ENCODE data around the gene FMN1. TPM values are rescaled to one million over a fixed set of nuclear protein-coding genes. Genes with fewer than 3 reads are reported as not detected.
"Not testable (repeated sequence)": the region's sequence is repeated elsewhere in the genome, so short reads cannot be mapped to it uniquely, and the experiment has no call there.

Gene FMN1
- total RNA-seq, 4 donors from 2014 or later, result 5.1 to 13.3 (median 9.0) TPM

DNA sequence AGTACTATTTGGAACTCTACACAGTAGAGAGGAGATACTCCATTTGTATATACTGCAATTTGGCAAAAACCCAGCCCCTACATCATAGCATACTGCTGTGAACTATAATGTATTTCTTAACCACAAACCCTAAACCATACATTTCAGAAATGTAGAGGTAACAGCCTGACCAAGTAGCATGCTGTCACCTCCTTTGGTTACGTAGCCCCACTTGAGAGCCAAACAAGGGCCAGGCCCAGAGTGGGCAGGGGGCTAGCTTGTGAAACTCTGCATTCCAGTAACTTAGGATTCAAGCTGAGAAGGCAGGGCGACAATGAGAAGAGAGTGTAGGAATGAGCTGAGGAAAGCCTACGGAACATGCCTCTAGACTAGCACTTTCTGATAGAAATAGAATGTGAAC, 340.9 kb downstream of the FMN1 start:
- H3K27me3 ChIP-seq, result no peaks in the 10 kb centered on the region
- no peak for ATAC-seq
- 100% methylated on average over 2 to 3 of the region's 3 CpGs for WGBS, 2 donors (ENCODE audit: low coverage in 1 of 2)
- no peak overlapping the region for H3K27ac ChIP-seq
- no peaks in the 10 kb centered on the region for H3K36me3 ChIP-seq
- H3K9me3 ChIP-seq, result no peaks in the 10 kb centered on the region
- TF ChIP-seq POLR2AphosphoS5 (IDR thresholded peaks at IDR 0.05) (no peak), EP300 (IDR thresholded peaks at IDR 0.05) (no peak), POLR2A (IDR thresholded peaks at IDR 0.05) (no peak)
- TF ChIP-seq, protein P1, sequence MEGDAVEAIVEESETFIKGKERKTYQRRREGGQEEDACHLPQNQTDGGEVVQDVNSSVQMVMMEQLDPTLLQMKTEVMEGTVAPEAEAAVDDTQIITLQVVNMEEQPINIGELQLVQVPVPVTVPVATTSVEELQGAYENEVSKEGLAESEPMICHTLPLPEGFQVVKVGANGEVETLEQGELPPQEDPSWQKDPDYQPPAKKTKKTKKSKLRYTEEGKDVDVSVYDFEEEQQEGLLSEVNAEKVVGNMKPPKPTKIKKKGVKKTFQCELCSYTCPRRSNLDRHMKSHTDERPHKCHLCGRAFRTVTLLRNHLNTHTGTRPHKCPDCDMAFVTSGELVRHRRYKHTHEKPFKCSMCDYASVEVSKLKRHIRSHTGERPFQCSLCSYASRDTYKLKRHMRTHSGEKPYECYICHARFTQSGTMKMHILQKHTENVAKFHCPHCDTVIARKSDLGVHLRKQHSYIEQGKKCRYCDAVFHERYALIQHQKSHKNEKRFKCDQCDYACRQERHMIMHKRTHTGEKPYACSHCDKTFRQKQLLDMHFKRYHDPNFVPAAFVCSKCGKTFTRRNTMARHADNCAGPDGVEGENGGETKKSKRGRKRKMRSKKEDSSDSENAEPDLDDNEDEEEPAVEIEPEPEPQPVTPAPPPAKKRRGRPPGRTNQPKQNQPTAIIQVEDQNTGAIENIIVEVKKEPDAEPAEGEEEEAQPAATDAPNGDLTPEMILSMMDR (IDR thresholded peaks at IDR 0.05), result no peak
- H3K4me3 ChIP-seq, result no peak overlapping the region
- H3K4me1 ChIP-seq, result peaks cover 0 to 13% (median 3%) of the 10 kb centered on the region in 3 donors

DNA sequence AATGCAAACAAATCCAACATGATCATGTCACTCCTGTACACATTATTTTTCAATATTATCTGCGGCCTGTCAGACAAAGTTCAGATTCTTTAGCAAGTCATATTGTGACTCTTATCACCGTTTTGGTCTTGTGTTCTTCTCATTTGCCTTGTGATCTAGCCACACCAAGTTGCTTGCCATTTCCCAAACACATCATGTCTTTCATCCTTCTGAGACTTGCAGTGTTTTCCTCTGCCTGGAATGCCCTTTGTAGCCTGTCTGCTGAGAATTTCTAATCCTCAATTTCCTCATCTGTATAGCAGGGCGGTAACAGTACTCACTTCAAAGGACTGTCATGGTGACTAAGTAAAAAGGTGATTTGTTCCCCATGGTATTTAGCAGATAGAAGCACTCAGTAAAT, 341.7 kb downstream of the FMN1 start:
- Histone ChIP-seq H3K27me3 (no peaks in the 10 kb centered on the region), H3K4me1 (peaks cover 0 to 13% (median 3%) of the 10 kb centered on the region in 3 donors), H3K27ac (no peak overlapping the region), H3K4me3 (no peak overlapping the region), H3K9me3 (no peaks in the 10 kb centered on the region), H3K36me3 (no peaks in the 10 kb centered on the region)
- WGBS, 2 donors (ENCODE audit: low coverage in 1 of 2), result 83 to 89% methylated on average over 3 of the region's 3 CpGs
- ATAC-seq, result no peak
- no peak for TF ChIP-seq POLR2AphosphoS5 (IDR thresholded peaks at IDR 0.05)
- TF ChIP-seq, protein P1 (IDR thresholded peaks at IDR 0.05), result no peak
- TF ChIP-seq EP300 (IDR thresholded peaks at IDR 0.05), result no peak
- TF ChIP-seq POLR2A (IDR thresholded peaks at IDR 0.05), result no peak

DNA sequence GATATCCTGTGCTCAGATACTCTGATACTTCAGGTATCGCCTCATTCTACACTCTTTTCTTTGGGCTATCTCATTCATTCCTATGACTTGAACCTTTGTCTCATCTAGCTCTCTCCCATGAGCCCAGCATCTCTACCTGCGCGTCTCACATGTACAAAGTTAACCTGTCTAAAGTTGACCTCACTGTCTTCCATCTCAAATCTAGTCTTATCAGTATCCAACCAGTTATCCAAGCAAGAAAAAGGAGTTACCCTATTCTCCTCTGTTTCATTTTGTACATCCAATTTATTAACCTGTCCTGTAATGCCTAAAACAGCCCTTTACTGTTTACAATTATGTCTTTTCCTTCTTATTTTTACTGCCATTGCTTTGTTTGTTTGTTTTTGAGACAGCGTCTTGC, 342.5 kb downstream of the FMN1 start:
- no peaks in the 10 kb centered on the region for H3K9me3 ChIP-seq
- no peak overlapping the region for H3K27ac ChIP-seq
- no peak for ATAC-seq
- H3K4me1 ChIP-seq, result peaks cover 0 to 13% (median 3%) of the 10 kb centered on the region in 3 donors
- 88 to 100% methylated on average over 4 of the region's 4 CpGs for WGBS, 2 donors (ENCODE audit: low coverage in 1 of 2)
- TF ChIP-seq POLR2AphosphoS5 (IDR thresholded peaks at IDR 0.05) (no peak), POLR2A (IDR thresholded peaks at IDR 0.05) (no peak), EP300 (IDR thresholded peaks at IDR 0.05) (no peak)
- TF ChIP-seq, protein P1 (IDR thresholded peaks at IDR 0.05), result no peak
- no peak overlapping the region for H3K4me3 ChIP-seq
- no peaks in the 10 kb centered on the region for H3K27me3 ChIP-seq
- no peaks in the 10 kb centered on the region for H3K36me3 ChIP-seq

DNA sequence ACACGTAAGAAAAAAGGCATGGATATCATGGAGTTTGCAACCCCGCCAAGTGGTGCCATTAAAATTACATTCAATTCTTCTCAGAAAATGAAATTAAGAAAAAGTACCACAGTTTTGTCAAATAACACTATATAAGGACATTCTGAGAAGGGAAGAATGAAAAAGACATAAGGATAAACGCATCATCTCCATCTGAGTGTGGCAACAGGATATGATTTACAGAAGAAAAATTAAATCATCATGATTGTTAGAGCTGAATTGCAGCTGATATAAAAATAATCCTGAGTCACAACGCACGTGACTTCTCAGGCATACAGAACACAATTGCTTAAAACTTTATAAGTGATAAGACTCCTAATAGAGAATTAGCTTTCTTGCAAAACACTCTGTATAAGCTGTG, 342.9 kb downstream of the FMN1 start:
- H3K9me3 ChIP-seq, result no peaks in the 10 kb centered on the region
- 65 to 69% methylated on average over 4 to 5 of the region's 5 CpGs for WGBS, 2 donors (ENCODE audit: low coverage in 1 of 2)
- no peak overlapping the region for H3K4me3 ChIP-seq
- H3K27me3 ChIP-seq, result no peaks in the 10 kb centered on the region
- no peak for ATAC-seq
- no peaks in the 10 kb centered on the region for H3K36me3 ChIP-seq
- no peak overlapping the region for H3K27ac ChIP-seq
- TF ChIP-seq POLR2AphosphoS5 (IDR thresholded peaks at IDR 0.05) (peak; percentile 21), POLR2A (IDR thresholded peaks at IDR 0.05) (no peak), EP300 (IDR thresholded peaks at IDR 0.05) (no peak)
- TF ChIP-seq, protein P1 (IDR thresholded peaks at IDR 0.05), result no peak
- peaks cover 0 to 10% (median 3%) of the 10 kb centered on the region in 3 donors for H3K4me1 ChIP-seq

DNA sequence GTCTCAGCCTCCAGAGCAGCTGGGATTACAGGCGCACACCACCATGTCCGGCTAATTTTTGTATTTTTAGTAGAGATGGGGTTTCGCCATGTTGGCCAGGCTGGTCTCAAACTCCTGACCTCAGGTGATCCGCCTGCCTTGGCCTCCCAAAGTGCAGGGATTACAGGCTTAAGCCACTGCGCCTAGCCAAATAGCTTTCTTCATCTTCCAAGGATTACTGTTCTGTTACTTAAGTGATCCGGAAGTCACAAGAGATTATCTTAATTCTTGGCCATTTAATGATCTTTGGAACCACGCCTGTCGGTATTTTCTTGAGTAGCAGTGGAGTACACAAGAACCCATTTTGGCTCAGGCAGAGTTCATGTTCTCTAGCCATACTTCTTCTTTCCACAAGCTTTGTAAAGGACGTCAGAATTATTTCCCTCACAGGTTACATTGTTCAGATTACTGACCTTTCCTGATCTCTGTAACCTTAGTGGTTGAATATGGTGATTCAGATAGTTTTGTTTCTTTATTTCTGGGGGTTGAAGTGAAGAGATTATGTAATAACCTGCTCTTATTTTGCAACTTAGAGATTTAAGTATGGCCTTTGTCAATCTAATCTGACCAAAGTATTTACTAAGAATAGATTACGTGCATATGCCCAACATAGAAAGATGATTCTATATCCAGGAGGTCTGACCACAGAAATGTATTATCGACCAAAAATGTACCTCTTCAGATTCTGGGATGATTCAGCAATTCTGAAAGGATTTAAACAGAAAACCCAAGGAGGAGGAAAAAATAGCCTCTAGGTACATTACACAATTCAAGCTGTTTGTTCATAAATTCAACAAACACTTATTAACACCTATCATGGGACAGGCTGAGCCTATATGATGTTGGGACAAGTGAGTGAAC, 344.5 kb downstream of the FMN1 start:
- no peak for ATAC-seq
- WGBS, 2 donors (ENCODE audit: low coverage in 1 of 2), result 88 to 89% methylated on average over 3 to 11 of the region's 11 CpGs
- TF ChIP-seq POLR2AphosphoS5 (IDR thresholded peaks at IDR 0.05), result no peak
- TF ChIP-seq POLR2A (IDR thresholded peaks at IDR 0.05), result no peak
- TF ChIP-seq, protein P1 (IDR thresholded peaks at IDR 0.05), result no peak
- TF ChIP-seq EP300 (IDR thresholded peaks at IDR 0.05), result no peak

DNA sequence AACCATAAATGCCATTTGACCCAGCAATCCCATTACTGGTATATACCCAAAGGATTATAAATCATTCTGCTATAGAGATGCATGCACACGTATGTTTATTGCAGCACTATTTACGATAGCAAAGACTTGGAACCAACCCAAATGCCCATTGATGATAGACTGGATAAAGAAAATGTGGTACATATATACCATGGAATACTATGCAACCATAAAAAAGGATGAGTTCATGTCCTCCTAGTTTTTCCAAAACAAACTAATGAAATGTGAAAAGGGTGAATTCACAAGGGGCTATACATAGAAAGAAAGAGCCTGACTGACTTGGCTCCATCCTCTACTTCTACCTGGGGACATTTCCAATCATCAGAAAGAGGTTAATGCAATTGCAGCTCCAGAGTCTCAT, 347.8 kb downstream of the FMN1 start:
- H3K4me1 ChIP-seq, H3K36me3 ChIP-seq, H3K27me3 ChIP-seq, ATAC-seq, H3K27ac ChIP-seq, H3K9me3 ChIP-seq, H3K4me3 ChIP-seq: not testable (repeated sequence)
- 89 to 90% methylated on average over 2 of the region's 2 CpGs for WGBS, 2 donors (ENCODE audit: low coverage in 1 of 2)

More for the DNA sequence above, 344.5 kb downstream of the FMN1 start:
- H3K9me3 ChIP-seq, result no peaks in the 10 kb centered on the region
- H3K4me1 ChIP-seq, result no peaks in the 10 kb centered on the region
- H3K4me3 ChIP-seq, result no peak overlapping the region
- H3K27me3 ChIP-seq, result no peaks in the 10 kb centered on the region
- H3K36me3 ChIP-seq, result no peaks in the 10 kb centered on the region
- H3K27ac ChIP-seq, result no peak overlapping the region
